IMR-90 (cell line): ENCODE measurements around the gene SLC9A7. TPM values are rescaled to one million over a fixed set of nuclear protein-coding genes. Genes with fewer than 3 reads are reported as not detected.
A peak's percentile ranks its signal among the peaks of the same experiment; 100 is the strongest.

ENCODE experiments used
- ATAC-seq: fragments of 200-7000 bp; cut with Tn5 transposase; 2 replicates; pipeline ENCODE4 v1.9.1; 2020; ENCODE audit warnings: low read depth, mild to moderate bottlenecking, moderate library complexity
- BruUV-seq: library from RNA; stranded (reverse); fragments of 400-500 nt; replicated peaks from 2 replicates; lab custom pipeline; 2021; lab: Mats Ljungman, UMichigan
- CTCF ChIA-PET: fragments of 300-600 bp; formaldehyde crosslinking; extraction: SDS; loops from one replicate; lab custom pipeline; 2021; ENCODE audit warnings: antibody characterized with exemption; lab: Yijun Ruan, JAX
- POLR2A ChIA-PET: fragments of 300-600 bp; sonication (Branson Sonifier 250); formaldehyde crosslinking; loops from one replicate; lab custom pipeline; 2022; ENCODE audit warnings: antibody characterized with exemption; ENCODE audit not compliant: unreplicated experiment; lab: Charles Lee
- DNase-seq: peaks from one replicate; pipeline ENCODE4 v3.0.0; 2013
- H2AFZ ChIP-seq: replicated peaks from 2 replicates; pipeline ENCODE3; 2013; ENCODE audit warnings: low read length, mild to moderate bottlenecking; ENCODE audit not compliant: poor library complexity
- H2AK5ac ChIP-seq: 2 replicates; pipeline ENCODE4 v1.6.1; 2013; ENCODE audit warnings: low read depth, low read length, inconsistent platforms
- H2AK9ac ChIP-seq: replicated peaks from 2 replicates; pipeline ENCODE3; 2013; ENCODE audit warnings: mild to moderate bottlenecking, low read depth, low read length, moderate library complexity; ENCODE audit not compliant: poor library complexity
- H2BK120ac ChIP-seq: 2 replicates; pipeline ENCODE4 v1.6.1; 2013; ENCODE audit warnings: low read depth, low read length, inconsistent platforms
- H2BK15ac ChIP-seq: 3 replicates; pipeline ENCODE4 v1.6.1; 2013; ENCODE audit warnings: low read depth, low read length, inconsistent platforms
- H2BK20ac ChIP-seq: 2 replicates; pipeline ENCODE4 v1.6.1; 2013; ENCODE audit warnings: low read depth, mild to moderate bottlenecking, inconsistent platforms, low read length, moderate library complexity
- H2BK5ac ChIP-seq: 2 replicates; pipeline ENCODE4 v1.6.1; 2013; ENCODE audit warnings: mild to moderate bottlenecking, low read depth, low read length, inconsistent platforms; ENCODE audit not compliant: poor library complexity, severe bottlenecking
- H3K14ac ChIP-seq: replicated peaks from 2 replicates; pipeline ENCODE4 v1.6.1; 2013; ENCODE audit warnings: low read depth, low read length, inconsistent platforms
- H3K18ac ChIP-seq: 2 replicates; pipeline ENCODE4 v1.6.1; 2013; ENCODE audit warnings: low read depth, low read length, control low read depth
- H3K23ac ChIP-seq: 2 replicates; pipeline ENCODE4 v1.6.1; 2013; ENCODE audit warnings: low read depth, low read length, inconsistent platforms
- H3K27ac ChIP-seq: 2 replicates; pipeline ENCODE4 v1.5.1; 2013; ENCODE audit warnings: mild to moderate bottlenecking, control low read depth, low read length; ENCODE audit not compliant: insufficient read depth
- H3K27me3 ChIP-seq: 2 replicates; pipeline ENCODE4 v1.6.1; 2013; ENCODE audit warnings: low read length; ENCODE audit not compliant: control insufficient read depth, insufficient read depth
- H3K36me3 ChIP-seq: 2 replicates; pipeline ENCODE4 v1.6.1; 2013; ENCODE audit warnings: low read length, mixed read lengths; ENCODE audit not compliant: control insufficient read depth, insufficient read depth
- H3K4ac ChIP-seq: 2 replicates; pipeline ENCODE4 v1.6.1; 2013; ENCODE audit warnings: low read depth, low read length, inconsistent platforms
- H3K4me1 ChIP-seq: 2 replicates; pipeline ENCODE4 v1.6.1; 2013; ENCODE audit warnings: low read length, mixed read lengths; ENCODE audit not compliant: control insufficient read depth, insufficient read depth
- H3K4me2 ChIP-seq: 2 replicates; pipeline ENCODE4 v1.6.1; 2013; ENCODE audit warnings: low read depth, mild to moderate bottlenecking, control low read depth, low read length, moderate library complexity
- H3K4me3 ChIP-seq: 2 replicates; pipeline ENCODE4 v1.5.1; 2013; ENCODE audit warnings: low read depth, mild to moderate bottlenecking, control low read depth, low read length, moderate library complexity; ENCODE audit not compliant: insufficient read depth
- H3K56ac ChIP-seq: 2 replicates; pipeline ENCODE4 v1.6.1; 2013; ENCODE audit warnings: low read length, inconsistent platforms; ENCODE audit not compliant: insufficient read depth; ENCODE audit errors: extremely low read depth
- H3K79me1 ChIP-seq, 2 experiments: 2 replicates each; pipeline ENCODE4 v1.6.1; 2013; ENCODE audit warnings: low read length in 2 of 2, inconsistent platforms in 1 of 2, low read depth in 1 of 2
- H3K9ac ChIP-seq: 2 replicates; pipeline ENCODE4 v1.6.1; 2013; ENCODE audit warnings: low read depth, low read length, control low read depth
- H3K9me1 ChIP-seq: 2 replicates; pipeline ENCODE4 v1.6.1; 2013; ENCODE audit warnings: low read length, inconsistent platforms; ENCODE audit not compliant: insufficient read depth
- H3K9me3 ChIP-seq: 2 replicates; pipeline ENCODE4 v1.6.1; 2013; ENCODE audit warnings: low read length; ENCODE audit not compliant: control insufficient read depth, insufficient read depth
- H4K20me1 ChIP-seq: 2 replicates; pipeline ENCODE4 v1.6.1; 2013; ENCODE audit warnings: low read length, inconsistent platforms; ENCODE audit not compliant: insufficient read depth
- H4K5ac ChIP-seq: 2 replicates; pipeline ENCODE4 v1.6.1; 2013; ENCODE audit warnings: mild to moderate bottlenecking, low read depth, low read length, control low read depth
- H4K8ac ChIP-seq, 2 experiments: 2 replicates each; pipeline ENCODE4 v1.6.1; 2013; ENCODE audit warnings: low read depth in 2 of 2, low read length in 2 of 2, control low read depth in 1 of 2, inconsistent platforms in 1 of 2
- H4K91ac ChIP-seq: 2 replicates; pipeline ENCODE4 v1.6.1; 2013; ENCODE audit warnings: low read depth, low read length, inconsistent platforms; ENCODE audit not compliant: insufficient read depth
- FOS ChIP-seq: fragments of 150-350 bp; IDR thresholded peaks from 2 replicates; pipeline ENCODE4 v1.6.1; 2016; ENCODE audit warnings: low read depth, low read length
- NFE2L2 ChIP-seq: fragments of 150-350 bp; IDR thresholded peaks from 2 replicates; pipeline ENCODE4 v1.6.1; 2016; ENCODE audit warnings: low read depth, mild to moderate bottlenecking, low read length
- WGBS, 2 experiments: methylation state at CpG; one replicate each; pipeline versions ENCODE4 v1.1.5 to v1.1.7; 2013; ENCODE audit warnings: missing lambda C conversion rate in 2 of 2; ENCODE audit not compliant: insufficient read length in 1 of 2; ENCODE audit errors: extremely low coverage in 2 of 2; 5-methylcytosine and 5-hydroxymethylcytosine counted together
- dilution Hi-C: fragments of 300-500 bp; cut with HindIII; formaldehyde crosslinking; loops from one replicate; pipeline ENCODE4 v1.14.3; 2018; ENCODE audit warnings: low sequenced_read_pairs; ENCODE audit not compliant: unreplicated experiment
- in situ Hi-C: fragments of 300-500 bp; cut with MboI; formaldehyde crosslinking; loops from 3 replicates; pipeline ENCODE4 v1.14.3; 2019; ENCODE audit warnings: low sequenced_read_pairs, inconsistent platforms, mixed read lengths
- intact Hi-C: fragments of 100-400 bp; cut with micrococcal nuclease; formaldehyde crosslinking; loops from 2 replicates; pipeline ENCODE4 v1.10.0; 2022
- polyA plus RNA-seq, 3 experiments: library from polyadenylated mRNA; depleted of rRNA; stranded (reverse); fragments of >200 nt; gene quantifications; 2 replicates each; pipeline ENCODE4 v1.2.3, GENCODE V29; 2012; ENCODE audit warnings: low replicate concordance in 1 of 3
- total RNA-seq: library from RNA; depleted of rRNA; stranded (reverse); fragments of >200 nt; gene quantifications from 2 replicates; pipeline ENCODE4 v1.2.3, GENCODE V29; 2012

The SLC9A7 gene
- total and polyA plus RNA-seq, 2 of the 4 experiments (the other 2 are of a cell fraction) = 14.4 to 76.4 TPM

GRCh38 chrX:46757052-46757451 lies 1.9 kb downstream of the SLC9A7 start:
- no peak overlapping the region for H3K14ac ChIP-seq
- no peak overlapping the region for H3K9ac ChIP-seq
- H3K4me3 ChIP-seq = peak overlapping the region; percentile 14; the same call in 1 of the 2 replicates
- ATAC-seq = no peak
- H3K79me1 ChIP-seq = peaks cover 4 to 18% of the 10 kb centered on the region in 2 experiments; a peak in 2 of 4 replicates
- no peak overlapping the region for H3K56ac ChIP-seq
- no peaks in the 10 kb centered on the region for H4K20me1 ChIP-seq
- DNase-seq = no peak
- TF ChIP-seq NFE2L2 (no peak), FOS (no peak)
- no peak overlapping the region for H2AFZ ChIP-seq
- H2BK5ac ChIP-seq = no peak overlapping the region
- H4K8ac ChIP-seq = no peak overlapping the region
- no peaks in the 10 kb centered on the region for H3K9me1 ChIP-seq
- no peak overlapping the region for H3K18ac ChIP-seq
- H2AK9ac ChIP-seq = no peak overlapping the region
- 56% methylated on average over 2 of the region's 8 CpGs; no CpG with 5 or more reads in 1 of the 2 experiments for WGBS, 2 experiments
- H3K4me1 ChIP-seq = peaks cover 5% of the 10 kb centered on the region
- no peak overlapping the region for H2BK20ac ChIP-seq
- POLR2A ChIA-PET = no interaction called here
- peak overlapping the region; percentile 12; the same call in 1 of the 2 replicates for H2AK5ac ChIP-seq
- no peak overlapping the region; the same call in 1 of the 2 replicates for H4K91ac ChIP-seq
- intact Hi-C loops (loop anchor here (5.0 to 10.0 kb wide), 3 partner anchors 158 to 335 kb away; partner anchors contain the start of gene JADE3), dilution Hi-C loops (no loop called here), in situ Hi-C loops (no loop called here)
- no peaks in the 10 kb centered on the region for H3K9me3 ChIP-seq
- no peak overlapping the region for H4K5ac ChIP-seq
- CTCF ChIA-PET = no interaction called here
- no peak overlapping the region for H3K4ac ChIP-seq
- no peaks in the 10 kb centered on the region for H3K36me3 ChIP-seq
- 0 out of 2 replicates have a peak overlapping the region, but pooled peaks have one; percentile 12 for H3K4me2 ChIP-seq
- no TSS peak for BruUV-seq
- no peaks in the 10 kb centered on the region for H3K27me3 ChIP-seq
- no peak overlapping the region for H2BK15ac ChIP-seq
- no peak overlapping the region for H2BK120ac ChIP-seq
- no peak overlapping the region for H3K27ac ChIP-seq
- H3K23ac ChIP-seq = no peak overlapping the region
